GM19043 (cell line): Measurements from ENCODE around the gene NPSR1.
"Not testable (repeated sequence)": the region's sequence is repeated elsewhere in the genome, so short reads cannot be mapped to it uniquely, and the experiment has no call there.

Source experiments
- ATAC-seq: cut with Tn5 transposase; IDR thresholded peaks from one replicate; pipeline ENCODE4 v1.9.1; 2021; ENCODE audit warnings: low read depth; ENCODE audit not compliant: unreplicated experiment

The NPSR1 gene

DNA sequence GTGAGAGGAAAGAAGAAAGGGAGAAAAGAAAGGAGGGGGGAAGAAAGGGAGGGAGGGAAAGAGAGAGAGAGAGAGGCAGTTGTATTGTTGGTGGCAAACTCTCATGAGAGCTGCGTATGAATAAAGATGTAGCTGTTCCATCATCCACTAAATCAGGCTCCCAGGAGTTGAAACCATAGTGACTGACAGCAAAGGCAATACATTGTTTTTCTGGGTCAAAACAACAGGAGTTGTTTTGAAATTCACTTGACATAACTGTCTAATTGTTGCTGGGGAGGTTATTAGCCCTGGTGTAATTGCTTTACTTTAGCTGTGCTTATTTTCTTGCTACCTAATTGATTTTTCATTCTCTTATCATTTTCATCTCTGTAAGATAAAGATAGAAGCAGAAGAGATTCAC, 173.4 kb downstream of the NPSR1 start:
- no peak for ATAC-seq

DNA sequence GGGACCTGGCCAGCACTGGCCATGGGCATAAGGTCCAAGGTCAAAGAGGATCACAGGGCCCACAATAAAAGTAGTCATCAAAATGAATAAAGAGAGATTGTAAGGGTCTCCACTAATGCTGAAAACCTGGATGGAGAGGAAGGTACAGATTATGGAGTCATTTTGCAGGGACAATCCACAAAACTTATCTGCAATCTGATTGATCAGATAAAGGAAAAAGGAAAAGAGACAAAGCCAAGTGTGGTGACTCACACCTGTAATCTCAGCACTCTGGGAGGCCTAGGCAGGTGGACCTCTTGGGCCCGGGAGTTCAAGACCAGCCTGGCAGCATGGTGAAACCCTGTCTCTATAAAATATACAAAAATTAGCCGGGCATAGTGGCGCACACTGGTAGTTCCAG, 174.0 kb downstream of the NPSR1 start:
- no peak for ATAC-seq

DNA sequence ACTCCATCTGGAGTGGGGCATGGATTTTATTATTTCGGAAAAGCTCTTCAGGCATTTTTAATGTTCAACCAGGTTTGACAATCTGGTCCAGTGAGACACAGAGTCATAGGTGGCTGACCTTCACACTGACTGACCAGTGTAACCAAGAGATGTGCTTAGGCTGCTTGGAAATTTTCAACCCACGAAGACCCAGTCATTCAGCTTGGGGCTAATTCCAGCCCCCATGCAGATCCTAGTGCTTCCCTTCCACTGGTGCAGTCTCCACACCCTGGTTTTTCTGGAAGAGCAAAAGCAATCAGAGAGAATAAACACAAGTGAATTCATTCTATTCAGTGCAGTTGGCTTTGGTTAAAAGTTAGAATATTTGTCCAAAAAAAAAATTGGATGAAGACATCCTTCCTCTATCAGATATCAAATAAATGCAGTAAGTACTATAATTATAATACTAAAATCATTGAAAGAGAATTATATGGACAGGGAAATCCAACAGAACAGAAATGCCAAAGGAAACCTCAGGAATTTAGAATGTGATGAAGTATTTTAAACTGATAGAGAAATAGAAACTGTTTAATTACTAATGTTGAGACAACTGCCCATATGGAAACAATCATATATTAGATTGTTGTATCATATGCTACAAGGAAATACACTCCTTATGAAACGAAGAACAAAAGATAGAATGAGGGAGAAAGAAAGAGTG, 178.0 kb downstream of the NPSR1 start:
- ATAC-seq = no peak

DNA sequence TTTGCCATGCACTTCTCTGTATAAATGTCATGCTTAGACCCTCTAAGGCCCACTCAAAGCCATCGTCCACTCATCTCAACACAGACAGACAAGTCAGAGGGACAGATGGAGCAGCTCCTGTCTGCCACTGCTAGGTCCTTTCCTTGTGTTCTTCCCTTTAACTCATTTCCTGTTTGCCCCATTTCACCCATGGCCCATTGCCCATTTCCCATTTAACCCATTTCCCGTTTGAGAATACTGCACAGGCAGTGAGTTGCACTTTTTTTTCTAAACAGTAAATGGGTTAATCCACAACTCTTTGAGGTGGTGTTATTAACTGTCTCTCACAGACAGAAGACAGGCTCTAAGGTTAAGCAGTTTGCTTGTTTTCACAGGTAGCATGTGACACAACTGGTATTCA, 179.3 kb downstream of the NPSR1 start:
- no peak for ATAC-seq

DNA sequence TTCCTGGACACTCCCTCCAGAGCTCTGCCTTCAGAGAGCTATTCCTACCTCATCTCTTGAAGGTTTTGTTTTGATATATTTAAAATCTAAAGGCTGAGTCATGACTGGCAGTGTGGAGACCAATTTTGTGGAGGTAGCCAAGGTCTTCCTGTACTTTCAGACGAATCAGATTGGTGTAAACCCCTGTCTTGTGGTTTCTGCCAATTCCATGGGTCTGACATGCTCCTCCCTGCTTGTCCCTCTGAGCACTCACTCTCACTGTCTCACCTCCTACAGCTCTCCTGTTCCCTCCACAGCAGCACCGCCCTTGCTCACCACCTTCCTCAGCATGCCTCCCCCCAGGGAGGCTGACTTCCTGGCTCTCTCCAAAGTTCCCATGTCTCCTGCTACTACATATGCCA, 179.8 kb downstream of the NPSR1 start:
- ATAC-seq = no peak

DNA sequence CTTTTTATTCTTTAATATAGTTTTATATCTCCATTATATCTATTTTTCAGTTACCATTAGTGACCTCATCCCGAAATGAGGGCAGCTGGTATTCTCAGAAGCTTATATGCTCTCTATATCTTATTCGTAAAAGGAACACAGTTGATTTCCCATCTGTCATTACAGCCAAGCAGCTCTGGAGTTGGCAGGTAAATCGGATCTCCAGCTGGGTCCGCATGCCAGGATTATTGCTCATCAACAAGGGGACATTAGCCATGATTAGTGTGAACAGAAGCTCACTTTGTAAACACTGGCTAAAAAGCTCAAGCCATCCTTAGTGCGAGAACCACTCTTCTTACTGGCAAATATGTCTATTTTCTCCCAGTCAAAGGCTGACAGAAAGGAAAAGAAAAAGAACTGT, 180.3 kb downstream of the NPSR1 start:
- no peak for ATAC-seq

DNA sequence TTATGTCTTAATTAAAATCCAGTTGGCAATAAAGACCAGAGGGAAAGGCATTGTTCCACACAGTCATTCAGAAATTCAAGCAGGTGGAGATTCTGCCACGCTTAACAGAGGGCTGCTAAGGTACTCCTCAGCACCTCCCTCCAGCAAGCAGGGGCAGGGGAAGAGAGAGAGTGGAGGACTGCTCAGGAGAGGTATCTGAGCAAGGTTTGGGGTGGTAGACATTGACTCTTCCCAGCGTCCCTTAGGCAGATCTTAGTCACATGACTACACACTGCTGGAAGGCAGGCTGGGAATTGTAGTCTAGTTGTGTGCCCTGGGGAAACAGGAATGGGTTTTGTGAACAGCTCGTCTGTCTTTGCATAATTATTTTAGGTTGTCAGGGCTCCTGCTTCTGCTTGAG, 181.6 kb downstream of the NPSR1 start:
- ATAC-seq = no peak

DNA sequence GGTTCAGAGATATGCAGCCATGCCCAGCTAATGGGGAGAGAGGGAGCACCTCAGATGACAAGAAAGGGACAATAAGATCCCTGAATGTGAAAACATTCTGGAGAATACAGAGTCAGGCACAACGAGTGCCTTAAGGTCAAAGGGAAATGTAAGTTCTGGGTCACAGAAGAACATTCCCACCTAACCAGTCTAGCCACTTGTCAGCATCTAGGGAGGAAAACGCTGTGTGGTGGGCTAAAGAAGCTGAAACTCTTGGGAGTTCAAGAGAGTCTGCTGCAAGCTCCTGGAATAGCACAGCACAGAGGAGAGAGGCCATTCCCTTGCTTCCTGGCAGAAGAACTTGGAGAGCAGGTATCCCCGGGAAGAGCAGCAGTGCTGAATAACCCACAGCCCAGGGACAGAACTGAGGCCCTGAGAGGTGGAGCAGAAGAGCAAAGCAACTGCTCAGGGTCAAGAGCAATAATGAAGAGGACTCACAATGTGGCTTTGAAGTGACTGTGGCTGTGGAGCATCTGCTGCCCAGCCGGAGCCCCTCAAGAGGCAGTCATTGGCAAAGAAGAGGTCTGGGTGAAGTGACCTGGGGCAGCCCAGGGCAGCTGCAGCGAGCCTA, 182.3 kb downstream of the NPSR1 start:
- ATAC-seq = no peak

DNA sequence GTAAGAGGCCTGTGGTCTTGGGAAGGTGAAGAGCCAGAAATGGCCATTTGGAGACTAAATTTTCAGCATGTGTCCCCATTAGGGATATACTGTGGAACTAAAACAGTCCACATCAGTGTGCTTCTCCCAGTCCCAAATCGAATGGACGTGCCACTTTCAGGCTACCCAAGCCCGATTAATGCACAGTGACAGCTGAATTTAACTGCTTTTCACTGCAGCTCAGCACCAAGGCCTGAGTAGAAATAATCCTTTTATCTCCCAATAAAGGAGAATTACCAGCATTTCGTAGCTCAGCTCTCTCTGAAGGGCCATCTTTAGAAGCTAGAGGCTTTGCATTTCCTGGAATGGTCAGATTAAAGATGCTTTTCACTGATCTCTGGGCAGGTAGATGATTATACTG, 183.3 kb downstream of the NPSR1 start:
- ATAC-seq = no peak

DNA sequence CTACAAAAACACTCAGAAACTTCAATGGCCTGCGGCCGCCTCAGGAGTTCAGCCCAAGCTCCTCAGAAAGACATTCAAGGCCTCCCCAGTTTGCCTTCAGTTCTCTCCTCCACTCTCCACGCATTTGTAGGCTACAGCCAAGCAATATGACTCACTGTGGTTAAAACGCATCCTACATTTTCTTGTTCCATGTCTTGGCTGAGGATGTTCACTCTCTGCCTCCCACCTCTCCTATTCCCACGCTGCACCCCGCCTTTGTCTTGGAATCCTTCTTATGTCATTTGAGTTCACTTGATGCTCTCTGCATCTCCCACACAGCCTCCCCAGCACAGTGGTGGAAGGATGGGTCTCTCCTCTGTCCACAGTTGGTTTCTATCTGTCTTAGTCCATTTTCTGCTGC, 184.8 kb downstream of the NPSR1 start:
- ATAC-seq = no peak

DNA sequence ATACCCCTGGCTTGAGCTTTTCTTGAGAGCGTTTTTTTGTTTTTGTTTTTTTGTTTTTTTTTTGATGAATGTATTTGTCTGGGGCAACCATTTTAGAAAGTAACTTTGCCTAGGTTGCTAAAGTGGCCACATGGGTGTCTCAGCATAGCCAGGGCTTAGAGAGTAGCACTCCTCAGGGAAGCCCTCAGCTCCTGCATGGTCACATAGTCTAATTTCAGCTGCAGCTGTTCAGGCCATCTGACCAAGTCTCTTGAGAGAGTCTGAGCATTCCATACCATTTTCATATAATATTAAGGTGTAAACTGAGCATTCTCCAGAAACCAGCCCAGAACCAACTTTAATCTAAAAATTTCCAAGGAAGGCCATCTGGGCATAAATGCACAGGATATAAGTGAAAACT, 186.4 kb downstream of the NPSR1 start:
- no peak for ATAC-seq

DNA sequence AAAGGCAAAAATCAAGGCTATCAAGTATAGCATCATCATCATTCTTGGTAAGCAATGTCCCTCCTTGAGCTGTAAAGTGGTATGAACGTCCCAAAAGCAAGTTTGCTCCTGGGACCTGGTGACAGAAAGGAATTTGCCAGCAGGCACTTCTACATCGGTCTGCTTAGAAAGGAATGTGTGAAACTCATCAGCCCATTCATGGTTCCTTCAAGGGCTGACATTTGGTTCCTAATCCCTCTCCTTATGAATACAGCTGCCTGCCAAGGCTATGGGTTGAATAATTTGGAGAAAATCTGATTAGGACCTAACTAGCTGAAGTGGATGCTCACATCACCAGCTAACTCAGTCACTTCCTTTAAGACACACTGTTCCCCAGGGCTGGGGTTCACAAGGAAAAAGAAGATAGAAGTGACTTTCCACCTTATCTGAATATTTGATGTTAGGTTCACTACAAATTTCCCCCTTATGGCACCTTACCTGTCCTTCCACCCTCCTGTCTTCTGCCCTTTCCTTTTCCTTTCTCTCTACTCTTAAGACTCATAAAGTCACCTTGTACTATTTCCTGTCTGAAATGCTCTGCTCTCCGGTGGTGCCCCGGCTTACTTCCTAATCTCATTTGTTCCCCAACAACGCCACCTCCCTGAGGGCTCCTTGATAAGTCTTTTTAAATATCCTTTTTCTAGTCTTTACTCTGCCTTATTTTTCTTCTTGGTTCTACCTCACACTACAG, 187.1 kb downstream of the NPSR1 start:
- no peak for ATAC-seq

DNA sequence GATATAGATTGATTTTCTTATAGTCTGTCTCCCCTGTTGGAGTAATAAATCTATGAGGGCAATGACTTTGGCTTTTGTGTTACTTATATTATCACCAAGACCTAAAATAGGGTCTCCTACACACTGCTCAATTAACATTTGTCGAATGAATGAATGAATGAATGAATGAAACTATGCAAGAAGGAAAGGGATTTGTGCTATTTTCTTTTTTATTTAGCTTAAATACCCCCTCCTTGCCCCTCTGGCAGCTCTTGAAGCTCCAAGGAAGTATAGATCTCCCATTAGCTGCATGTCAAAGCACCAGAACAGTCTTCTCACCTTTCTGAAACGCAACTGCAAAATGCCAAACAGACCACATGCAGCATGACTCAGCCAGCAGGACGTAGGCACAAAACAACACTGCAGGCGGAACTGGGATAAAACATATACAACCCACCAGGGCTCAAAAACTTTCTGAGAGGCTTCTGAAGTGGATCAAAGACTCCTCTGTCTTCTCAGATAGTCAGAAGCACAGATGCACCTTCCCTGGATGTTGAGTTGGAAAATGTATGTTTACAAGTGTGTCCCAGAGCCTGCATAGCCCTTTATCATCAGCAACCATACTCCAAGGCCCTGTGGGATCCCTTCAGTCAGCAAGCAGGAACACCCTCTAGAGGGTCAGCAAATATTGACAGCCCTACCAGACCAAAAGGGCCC, 187.8 kb downstream of the NPSR1 start:
- no peak for ATAC-seq

DNA sequence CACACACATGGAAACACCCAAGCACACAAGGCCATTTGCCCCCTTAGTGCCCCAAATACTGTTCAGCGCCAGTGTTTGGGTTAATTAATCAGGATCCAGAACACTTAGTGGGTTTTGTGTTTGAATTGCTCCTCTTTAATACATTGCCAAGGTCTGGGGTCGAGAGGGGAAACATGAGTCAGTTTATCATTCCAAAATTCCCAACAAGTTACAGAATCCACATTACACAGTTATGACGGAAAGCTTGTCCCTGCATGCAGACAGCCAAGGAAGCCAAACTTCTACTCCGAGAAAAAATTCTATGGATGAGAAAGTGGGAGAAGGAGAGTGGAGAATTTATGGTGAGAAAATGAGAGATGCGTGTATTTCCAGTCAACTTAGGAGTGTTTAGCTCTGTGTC, 189.0 kb downstream of the NPSR1 start:
- no peak for ATAC-seq

DNA sequence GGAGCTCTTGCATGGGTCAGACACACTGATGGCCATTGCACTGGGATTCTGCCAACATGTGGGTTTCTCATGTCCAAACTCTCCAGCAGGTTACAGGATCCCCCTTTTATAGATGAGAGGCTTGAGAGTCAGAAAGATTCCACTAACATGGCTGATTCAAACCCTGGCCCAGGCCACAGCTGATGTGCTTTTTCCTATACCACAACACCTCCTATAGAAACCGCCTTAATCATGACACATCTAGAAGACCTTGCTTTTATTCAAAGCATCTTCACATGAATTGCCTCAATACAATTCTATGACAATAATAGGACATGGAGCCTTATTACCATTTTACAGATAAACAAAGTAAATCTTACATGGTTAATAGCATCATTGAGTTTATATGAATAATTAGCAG, 190.7 kb downstream of the NPSR1 start:
- ATAC-seq = no peak

DNA sequence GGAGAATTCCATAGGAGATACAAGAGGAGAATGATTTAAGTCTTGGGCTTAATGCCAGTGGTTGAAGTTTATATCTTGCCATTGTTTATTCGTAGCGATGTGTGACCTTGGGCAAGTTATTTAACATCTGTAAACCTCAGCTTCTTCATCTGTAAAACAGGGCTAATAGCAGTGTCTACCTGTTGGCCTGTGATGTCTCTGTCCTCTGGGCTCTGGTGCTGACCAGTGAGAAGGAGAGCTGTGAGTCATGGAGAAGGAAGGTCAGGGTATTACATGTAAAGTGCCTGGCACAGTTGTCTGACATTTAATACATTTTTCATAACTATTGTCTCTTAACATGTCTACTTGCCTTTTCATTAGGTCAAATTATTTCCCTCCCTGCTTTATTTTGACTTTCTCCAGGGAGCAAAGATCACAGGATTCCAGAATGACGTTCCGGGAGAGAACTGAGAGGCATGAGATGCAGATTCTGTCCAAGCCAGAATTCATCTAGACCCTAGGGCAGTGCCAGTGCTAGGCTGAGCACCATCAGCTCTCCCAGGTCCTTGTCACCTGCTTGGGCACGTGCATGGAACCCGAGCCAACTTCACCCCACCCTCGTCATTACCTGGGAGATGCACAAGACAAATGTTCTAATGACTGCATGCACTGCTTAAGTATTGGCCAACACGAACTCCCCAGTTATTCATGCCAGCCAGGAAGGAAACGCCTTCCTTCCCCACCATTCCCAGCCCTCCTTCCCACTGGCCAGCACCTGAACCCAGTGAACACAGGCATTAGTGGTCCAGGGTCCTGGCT, 191.3 kb downstream of the NPSR1 start:
- ATAC-seq = no peak

DNA sequence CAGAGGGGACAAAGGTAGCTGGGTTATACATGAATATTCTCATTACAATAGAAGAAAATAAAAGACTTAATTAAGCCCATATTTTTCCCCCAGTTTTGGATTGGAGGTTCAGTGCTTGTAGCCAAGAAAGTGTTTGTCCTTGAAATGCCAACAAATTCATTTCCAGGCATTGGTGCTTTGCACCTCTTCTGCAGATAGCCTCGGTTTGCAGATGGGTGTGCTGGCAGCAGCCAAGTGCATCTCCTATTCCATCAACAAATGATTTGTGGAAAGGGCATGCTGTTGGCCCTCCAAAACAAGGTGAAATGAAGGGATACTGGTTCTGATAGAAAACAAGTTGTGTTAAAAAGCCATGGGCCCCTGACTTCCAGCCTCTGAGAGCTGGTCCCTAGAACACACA, 192.0 kb downstream of the NPSR1 start:
- no peak for ATAC-seq

DNA sequence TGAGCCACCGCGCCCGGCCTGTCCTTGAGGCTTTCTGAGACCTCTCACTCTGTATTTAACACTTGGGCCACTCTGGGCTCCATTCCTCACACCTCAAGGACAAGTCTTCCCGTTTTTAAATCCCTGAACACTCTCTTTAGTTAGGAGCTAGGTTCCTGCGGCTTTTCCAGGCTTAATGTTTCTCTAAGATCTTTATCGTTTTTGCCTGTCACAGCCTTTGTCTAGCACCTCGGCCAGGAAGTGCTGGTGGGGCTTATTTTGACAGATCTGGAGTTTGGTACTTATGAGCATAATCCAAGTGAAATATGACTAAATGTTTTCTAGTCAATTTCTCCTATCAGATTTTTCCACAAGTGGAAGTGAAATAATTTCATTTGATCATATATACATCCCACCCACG, 192.7 kb downstream of the NPSR1 start:
- no peak for ATAC-seq

DNA sequence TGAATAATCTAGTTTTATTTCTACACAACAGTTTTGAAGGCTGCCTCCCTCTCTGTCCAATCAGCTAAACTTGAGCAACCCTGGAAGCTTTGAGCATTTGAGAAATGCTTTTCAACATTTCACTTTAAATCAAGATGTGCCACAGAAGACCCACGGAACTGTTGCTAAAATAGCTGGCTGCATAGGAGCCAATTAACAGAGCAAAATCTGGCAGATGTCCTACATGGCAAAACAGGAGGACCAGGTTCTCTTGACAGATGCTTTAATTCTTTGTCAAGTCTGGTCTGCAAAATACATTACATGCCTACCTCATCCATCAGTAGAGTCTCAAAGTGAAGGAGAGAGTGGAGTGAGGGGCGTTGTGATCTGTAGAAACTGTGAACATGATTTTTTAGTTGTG, 193.4 kb downstream of the NPSR1 start:
- ATAC-seq = no peak

DNA sequence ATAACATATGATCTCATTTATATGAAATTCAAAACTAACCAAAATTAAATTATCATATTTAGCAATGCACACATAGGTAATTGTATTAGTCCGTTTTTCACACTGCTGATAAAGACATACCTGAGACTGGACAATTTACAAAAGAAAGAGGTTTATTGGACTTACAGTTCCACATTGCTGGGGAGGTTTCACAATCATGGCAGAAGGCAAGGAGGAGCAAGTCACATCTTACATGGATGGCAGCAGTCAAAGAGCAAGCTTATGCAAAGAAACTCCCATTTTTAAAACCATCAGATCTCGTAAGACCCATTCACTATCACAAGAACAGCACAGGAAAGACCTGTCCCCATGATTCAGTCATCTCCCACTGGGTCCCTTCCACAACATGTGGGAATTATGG, 200.4 kb downstream of the NPSR1 start:
- not testable (repeated sequence) for ATAC-seq

DNA sequence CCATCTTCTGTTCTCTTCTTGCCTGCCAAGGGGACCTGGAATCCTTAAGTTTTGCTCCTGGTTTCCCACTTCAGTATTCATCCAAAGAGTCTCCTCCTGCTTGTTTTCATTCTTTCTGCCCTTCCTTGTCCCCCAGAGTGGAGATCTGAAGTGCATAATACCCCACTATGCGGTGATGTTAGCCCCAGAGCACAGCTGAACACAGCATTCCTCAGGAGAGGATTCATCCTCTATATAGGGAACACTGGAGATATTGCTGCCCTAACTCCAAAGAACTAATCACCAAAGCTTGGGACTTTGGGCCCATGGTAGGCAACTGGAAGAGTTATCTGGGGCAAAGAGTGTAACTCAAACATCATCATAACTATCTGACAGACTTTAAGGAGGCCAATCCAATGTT, 201.3 kb downstream of the NPSR1 start:
- not testable (repeated sequence) for ATAC-seq
